ENCODE data around the gene FCSK.
A peak's percentile ranks its signal among the peaks of the same experiment; 100 is the strongest.

DNA sequence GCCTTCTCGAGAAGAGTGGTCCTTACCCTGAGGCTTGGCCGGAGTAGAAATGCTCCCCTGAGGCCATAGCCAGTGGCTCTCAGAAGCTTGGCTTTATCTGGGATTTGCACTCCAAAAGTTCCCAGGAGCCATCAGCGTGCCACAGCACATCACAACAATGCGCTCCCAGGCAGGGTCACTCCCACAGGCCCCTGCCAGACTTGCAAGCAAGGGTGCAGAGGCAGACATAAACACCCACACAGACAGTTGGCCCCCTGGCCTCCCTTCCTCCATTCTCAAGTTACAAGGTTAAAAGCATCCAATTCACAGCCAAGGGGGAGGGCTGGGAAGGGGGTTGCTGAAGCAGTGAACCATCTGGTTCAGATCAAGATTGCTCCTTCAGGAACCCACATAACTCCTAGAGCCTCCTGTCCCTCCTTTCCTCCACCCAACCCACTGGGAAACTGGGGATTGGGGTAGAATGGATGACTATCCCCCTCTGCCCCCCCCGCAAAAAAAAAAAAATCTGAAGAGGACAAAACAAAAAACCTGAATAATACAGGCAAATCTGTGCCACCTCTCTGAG is 17.3 kb upstream of the FCSK start:
- TF ChIP-seq, protein P1, sequence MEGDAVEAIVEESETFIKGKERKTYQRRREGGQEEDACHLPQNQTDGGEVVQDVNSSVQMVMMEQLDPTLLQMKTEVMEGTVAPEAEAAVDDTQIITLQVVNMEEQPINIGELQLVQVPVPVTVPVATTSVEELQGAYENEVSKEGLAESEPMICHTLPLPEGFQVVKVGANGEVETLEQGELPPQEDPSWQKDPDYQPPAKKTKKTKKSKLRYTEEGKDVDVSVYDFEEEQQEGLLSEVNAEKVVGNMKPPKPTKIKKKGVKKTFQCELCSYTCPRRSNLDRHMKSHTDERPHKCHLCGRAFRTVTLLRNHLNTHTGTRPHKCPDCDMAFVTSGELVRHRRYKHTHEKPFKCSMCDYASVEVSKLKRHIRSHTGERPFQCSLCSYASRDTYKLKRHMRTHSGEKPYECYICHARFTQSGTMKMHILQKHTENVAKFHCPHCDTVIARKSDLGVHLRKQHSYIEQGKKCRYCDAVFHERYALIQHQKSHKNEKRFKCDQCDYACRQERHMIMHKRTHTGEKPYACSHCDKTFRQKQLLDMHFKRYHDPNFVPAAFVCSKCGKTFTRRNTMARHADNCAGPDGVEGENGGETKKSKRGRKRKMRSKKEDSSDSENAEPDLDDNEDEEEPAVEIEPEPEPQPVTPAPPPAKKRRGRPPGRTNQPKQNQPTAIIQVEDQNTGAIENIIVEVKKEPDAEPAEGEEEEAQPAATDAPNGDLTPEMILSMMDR (IDR thresholded peaks at IDR 0.05), result no peak
- no peak for TF ChIP-seq POLR2A (IDR thresholded peaks at IDR 0.05)
- TF ChIP-seq POLR2AphosphoS5 (IDR thresholded peaks at IDR 0.05; ENCODE audit: insufficient read depth in 1 of 2, low read depth in 1 of 2), result peak in 1 of 2 donors; percentile 26

Measured in vagina (tissue), 2 donors.